Common myeloid progenitor, CD34-positive (primary cell): ENCODE data around the gene TMPRSS13.

Source experiments
- CTCF ChIA-PET: fragments of 350-600 bp; sonication (Branson Sonifier 250); formaldehyde crosslinking; loops from one replicate; lab custom pipeline; 2021; ENCODE audit warnings: antibody characterized with exemption; lab: Charles Lee
- POLR2A ChIA-PET: fragments of 350-600 bp; sonication (Branson Sonifier 250); formaldehyde crosslinking; loops from one replicate; lab custom pipeline; 2021; ENCODE audit warnings: antibody characterized with exemption; lab: Charles Lee
- DNase-seq, 3 donors: peaks; one replicate each; pipeline versions ENCODE4 v3.0.0 to v3.0.0-alpha.2; 2013
- H3K27ac ChIP-seq, 2 experiments: 1 replicate in 1 of 2; 2 replicates in 1 of 2; pipeline ENCODE4 v1.7.0; 2013; ENCODE audit warnings: inconsistent platforms in 2 of 2, low read length in 2 of 2, mild to moderate bottlenecking in 2 of 2, low read depth in 1 of 2, moderate library complexity in 1 of 2; ENCODE audit not compliant: severe bottlenecking in 2 of 2, insufficient read depth in 1 of 2, poor library complexity in 1 of 2
- H3K27me3 ChIP-seq, 5 experiments: replicated peaks in 2 of 5; 1 replicate in 3 of 5; 2 replicates in 2 of 5; pipeline versions ENCODE4 v1.6.1 to v1.7.0; 2013; ENCODE audit warnings: low read length in 4 of 5, mild to moderate bottlenecking in 2 of 5, moderate library complexity in 2 of 5, inconsistent platforms in 1 of 5; ENCODE audit not compliant: insufficient read depth in 5 of 5, control insufficient read depth in 4 of 5
- H3K36me3 ChIP-seq, 4 experiments: 1 replicate in 2 of 4; 2 replicates in 2 of 4; pipeline versions ENCODE4 v1.6.1 to v1.7.0; 2013; ENCODE audit warnings: low read length in 3 of 4, control low read depth in 1 of 4, mild to moderate bottlenecking in 1 of 4; ENCODE audit not compliant: control insufficient read depth in 4 of 4, insufficient read depth in 4 of 4
- H3K4me1 ChIP-seq, 4 experiments: 1 replicate in 3 of 4; 2 replicates in 1 of 4; pipeline versions ENCODE4 v1.6.1 to v1.7.1; 2013; ENCODE audit warnings: low read length in 3 of 4, mild to moderate bottlenecking in 3 of 4, control low read depth in 1 of 4, inconsistent platforms in 1 of 4, moderate library complexity in 1 of 4; ENCODE audit not compliant: control insufficient read depth in 4 of 4, insufficient read depth in 4 of 4; ENCODE audit errors: control extremely low read depth in 1 of 4
- H3K4me3 ChIP-seq, 7 experiments: 1 replicate in 4 of 7; 2 replicates in 3 of 7; pipeline versions ENCODE4 v1.5.1 to v1.7.0; 2013; ENCODE audit warnings: mild to moderate bottlenecking in 7 of 7, low read length in 6 of 7, moderate library complexity in 6 of 7, inconsistent platforms in 2 of 7, low read depth in 2 of 7, control low read depth in 1 of 7; ENCODE audit not compliant: insufficient read depth in 4 of 7, control insufficient read depth in 1 of 7; ENCODE audit errors: extremely low read depth in 1 of 7
- H3K9me3 ChIP-seq, 5 experiments: 1 replicate in 4 of 5; 2 replicates in 1 of 5; pipeline versions ENCODE4 v1.6.1 to v1.7.1; 2013; ENCODE audit warnings: low read length in 4 of 5, mild to moderate bottlenecking in 2 of 5, inconsistent platforms in 1 of 5, low read depth in 1 of 5, moderate library complexity in 1 of 5; ENCODE audit not compliant: control insufficient read depth in 4 of 5, insufficient read depth in 2 of 5; ENCODE audit errors: control extremely low read depth in 1 of 5
- WGBS: methylation state at CpG from one replicate; pipeline ENCODE4 v1.1.5; 2013; ENCODE audit not compliant: insufficient coverage; 5-methylcytosine and 5-hydroxymethylcytosine counted together

Gene TMPRSS13

GRCh38 chr11:117931971-117932370, 2.8 kb upstream of the TMPRSS13 start:
- POLR2A ChIA-PET: no interaction called here

GRCh38 chr11:117931331-117931950, 2.2 kb upstream of the TMPRSS13 start:
- CTCF ChIA-PET: interaction anchor here (0.7 to 13.0 kb wide), 15 partner anchors 9 to 141 kb away, joined by 3 to 123 read pairs (median 4); no protein-coding TSS in a partner anchor
- Histone ChIP-seq H3K27me3 (no peaks in the 10 kb centered on the region), H3K9me3 (no peaks in the 10 kb centered on the region), H3K36me3 (no peaks in the 10 kb centered on the region), H3K4me3 (no peak overlapping the region), H3K4me1 (peaks cover 11 to 78% (median 30%) of the 10 kb centered on the region in 4 experiments), H3K27ac (no peak overlapping the region)
- no peak for DNase-seq
- WGBS: 88% methylated on average over 10 of the region's 10 CpGs
- POLR2A ChIA-PET: no interaction called here

More at GRCh38 chr11:117931971-117932370, 2.8 kb upstream of the TMPRSS13 start:
- no peaks in the 10 kb centered on the region for H3K27me3 ChIP-seq
- CTCF ChIA-PET: interaction anchor here (1.0 to 13.0 kb wide), 12 partner anchors 8 to 141 kb away, joined by 3 to 123 read pairs (median 4); no protein-coding TSS in a partner anchor
- H3K9me3 ChIP-seq: no peaks in the 10 kb centered on the region
- peak in 2 of 3 donors; percentile 28 to 35 for DNase-seq
- 80% methylated on average over 1 of the region's 2 CpGs for WGBS
- no peak overlapping the region for H3K4me3 ChIP-seq
- H3K27ac ChIP-seq: no peak overlapping the region
- no peaks in the 10 kb centered on the region for H3K36me3 ChIP-seq
- H3K4me1 ChIP-seq: peaks cover 11 to 78% (median 30%) of the 10 kb centered on the region in 4 experiments

GRCh38 chr11:117930668-117931330, 1.6 kb upstream of the TMPRSS13 start:
- Histone ChIP-seq H3K9me3 (no peaks in the 10 kb centered on the region), H3K36me3 (no peaks in the 10 kb centered on the region), H3K4me3 (peak overlapping the region in 1 of 7 experiments; percentile 13), H3K27ac (no peak overlapping the region), H3K4me1 (peaks cover 11 to 74% (median 30%) of the 10 kb centered on the region in 4 experiments), H3K27me3 (no peaks in the 10 kb centered on the region)
- ChIA-PET POLR2A (no interaction called here), CTCF (interaction anchor here (0.6 to 13.0 kb wide), 13 partner anchors 9 to 966 kb away, joined by 3 to 123 read pairs (median 4); no protein-coding TSS in a partner anchor)
- DNase-seq: peak in 2 of 3 donors; percentile 52 to 59
- WGBS: 95% methylated on average over 7 of the region's 9 CpGs

- CTCF ChIA-PET: interaction anchor here (0.6 to 13.0 kb wide), 8 partner anchors 14 to 966 kb away, joined by 3 to 123 read pairs (median 4); no protein-coding TSS in a partner anchor
- POLR2A ChIA-PET: interaction anchor here (0.6 kb wide), 1 partner anchor 123 kb away, joined by 3 read pairs; no protein-coding TSS in a partner anchor
- 61% methylated on average over 3 of the region's 7 CpGs for WGBS
- no peak for DNase-seq
- peak overlapping the region in 1 of 7 experiments; percentile 13 for H3K4me3 ChIP-seq
- H3K27me3 ChIP-seq: no peaks in the 10 kb centered on the region
- H3K4me1 ChIP-seq: peaks cover 11 to 73% (median 30%) of the 10 kb centered on the region in 4 experiments
- H3K9me3 ChIP-seq: no peaks in the 10 kb centered on the region
- H3K27ac ChIP-seq: no peak overlapping the region
- no peaks in the 10 kb centered on the region for H3K36me3 ChIP-seq
Measured at GRCh38 chr11:117929916-117930570, 841 bp upstream of the TMPRSS13 start.

GRCh38 chr11:117928446-117929141, 608 bp downstream of the TMPRSS13 start:
- no peaks in the 10 kb centered on the region for H3K27me3 ChIP-seq
- CTCF ChIA-PET: interaction anchor here (0.7 to 13.0 kb wide), 11 partner anchors 11 to 125 kb away, joined by 3 to 123 read pairs (median 3); no protein-coding TSS in a partner anchor

GRCh38 chr11:117927926-117928325, 1.3 kb downstream of the TMPRSS13 start:
- ChIA-PET CTCF (interaction anchor here (1.0 to 13.0 kb wide), 10 partner anchors 9 to 109 kb away, joined by 3 to 123 read pairs (median 3); no protein-coding TSS in a partner anchor), POLR2A (no interaction called here)
- no peaks in the 10 kb centered on the region for H3K9me3 ChIP-seq
- H3K27me3 ChIP-seq: no peaks in the 10 kb centered on the region
- WGBS: 96% methylated on average over 3 of the region's 3 CpGs
- DNase-seq: no peak
- H3K4me3 ChIP-seq: no peak overlapping the region
- no peaks in the 10 kb centered on the region for H3K36me3 ChIP-seq
- peaks cover 11 to 52% (median 29%) of the 10 kb centered on the region in 4 experiments for H3K4me1 ChIP-seq
- no peak overlapping the region for H3K27ac ChIP-seq

More at GRCh38 chr11:117928446-117929141, 608 bp downstream of the TMPRSS13 start:
- DNase-seq: peak in 2 of 3 donors; percentile 33 to 35
- Histone ChIP-seq H3K27ac (no peak overlapping the region), H3K4me3 (no peak overlapping the region), H3K36me3 (no peaks in the 10 kb centered on the region), H3K4me1 (peaks cover 11 to 59% (median 29%) of the 10 kb centered on the region in 4 experiments), H3K9me3 (no peaks in the 10 kb centered on the region)
- POLR2A ChIA-PET: no interaction called here
- 20% methylated on average over 5 of the region's 6 CpGs for WGBS
